IMR-90 (cell line): ENCODE results near the gene TSPYL1. TPM values are rescaled to one million over a fixed set of nuclear protein-coding genes. Genes with fewer than 3 reads are reported as not detected.

Experiments used
- ATAC-seq: fragments of 200-7000 bp; cut with Tn5 transposase; 2 replicates; pipeline ENCODE4 v1.9.1; 2020; ENCODE audit warnings: low read depth, mild to moderate bottlenecking, moderate library complexity
- BruUV-seq: library from RNA; stranded (reverse); fragments of 400-500 nt; replicated peaks from 2 replicates; lab custom pipeline; 2021; lab: Mats Ljungman, UMichigan
- CTCF ChIA-PET: fragments of 300-600 bp; formaldehyde crosslinking; extraction: SDS; loops from one replicate; lab custom pipeline; 2021; ENCODE audit warnings: antibody characterized with exemption; lab: Yijun Ruan, JAX
- POLR2A ChIA-PET: fragments of 300-600 bp; sonication (Branson Sonifier 250); formaldehyde crosslinking; loops from one replicate; lab custom pipeline; 2022; ENCODE audit warnings: antibody characterized with exemption; ENCODE audit not compliant: unreplicated experiment; lab: Charles Lee
- DNase-seq: peaks from one replicate; pipeline ENCODE4 v3.0.0; 2013
- H2AFZ ChIP-seq: replicated peaks from 2 replicates; pipeline ENCODE3; 2013; ENCODE audit warnings: low read length, mild to moderate bottlenecking; ENCODE audit not compliant: poor library complexity
- H2AK5ac ChIP-seq: 2 replicates; pipeline ENCODE4 v1.6.1; 2013; ENCODE audit warnings: low read depth, low read length, inconsistent platforms
- H2AK9ac ChIP-seq: replicated peaks from 2 replicates; pipeline ENCODE3; 2013; ENCODE audit warnings: mild to moderate bottlenecking, low read depth, low read length, moderate library complexity; ENCODE audit not compliant: poor library complexity
- H2BK120ac ChIP-seq: 2 replicates; pipeline ENCODE4 v1.6.1; 2013; ENCODE audit warnings: low read depth, low read length, inconsistent platforms
- H2BK15ac ChIP-seq: 3 replicates; pipeline ENCODE4 v1.6.1; 2013; ENCODE audit warnings: low read depth, low read length, inconsistent platforms
- H2BK20ac ChIP-seq: 2 replicates; pipeline ENCODE4 v1.6.1; 2013; ENCODE audit warnings: low read depth, mild to moderate bottlenecking, inconsistent platforms, low read length, moderate library complexity
- H2BK5ac ChIP-seq: 2 replicates; pipeline ENCODE4 v1.6.1; 2013; ENCODE audit warnings: mild to moderate bottlenecking, low read depth, low read length, inconsistent platforms; ENCODE audit not compliant: poor library complexity, severe bottlenecking
- H3K14ac ChIP-seq: replicated peaks from 2 replicates; pipeline ENCODE4 v1.6.1; 2013; ENCODE audit warnings: low read depth, low read length, inconsistent platforms
- H3K18ac ChIP-seq: 2 replicates; pipeline ENCODE4 v1.6.1; 2013; ENCODE audit warnings: low read depth, low read length, control low read depth
- H3K23ac ChIP-seq: 2 replicates; pipeline ENCODE4 v1.6.1; 2013; ENCODE audit warnings: low read depth, low read length, inconsistent platforms
- H3K27ac ChIP-seq: 2 replicates; pipeline ENCODE4 v1.5.1; 2013; ENCODE audit warnings: mild to moderate bottlenecking, control low read depth, low read length; ENCODE audit not compliant: insufficient read depth
- H3K27me3 ChIP-seq: 2 replicates; pipeline ENCODE4 v1.6.1; 2013; ENCODE audit warnings: low read length; ENCODE audit not compliant: control insufficient read depth, insufficient read depth
- H3K36me3 ChIP-seq: 2 replicates; pipeline ENCODE4 v1.6.1; 2013; ENCODE audit warnings: low read length, mixed read lengths; ENCODE audit not compliant: control insufficient read depth, insufficient read depth
- H3K4ac ChIP-seq: 2 replicates; pipeline ENCODE4 v1.6.1; 2013; ENCODE audit warnings: low read depth, low read length, inconsistent platforms
- H3K4me1 ChIP-seq: 2 replicates; pipeline ENCODE4 v1.6.1; 2013; ENCODE audit warnings: low read length, mixed read lengths; ENCODE audit not compliant: control insufficient read depth, insufficient read depth
- H3K4me2 ChIP-seq: 2 replicates; pipeline ENCODE4 v1.6.1; 2013; ENCODE audit warnings: low read depth, mild to moderate bottlenecking, control low read depth, low read length, moderate library complexity
- H3K4me3 ChIP-seq: 2 replicates; pipeline ENCODE4 v1.5.1; 2013; ENCODE audit warnings: low read depth, mild to moderate bottlenecking, control low read depth, low read length, moderate library complexity; ENCODE audit not compliant: insufficient read depth
- H3K56ac ChIP-seq: 2 replicates; pipeline ENCODE4 v1.6.1; 2013; ENCODE audit warnings: low read length, inconsistent platforms; ENCODE audit not compliant: insufficient read depth; ENCODE audit errors: extremely low read depth
- H3K79me1 ChIP-seq, 2 experiments: 2 replicates each; pipeline ENCODE4 v1.6.1; 2013; ENCODE audit warnings: low read length in 2 of 2, inconsistent platforms in 1 of 2, low read depth in 1 of 2
- H3K9ac ChIP-seq: 2 replicates; pipeline ENCODE4 v1.6.1; 2013; ENCODE audit warnings: low read depth, low read length, control low read depth
- H3K9me1 ChIP-seq: 2 replicates; pipeline ENCODE4 v1.6.1; 2013; ENCODE audit warnings: low read length, inconsistent platforms; ENCODE audit not compliant: insufficient read depth
- H3K9me3 ChIP-seq: 2 replicates; pipeline ENCODE4 v1.6.1; 2013; ENCODE audit warnings: low read length; ENCODE audit not compliant: control insufficient read depth, insufficient read depth
- H4K20me1 ChIP-seq: 2 replicates; pipeline ENCODE4 v1.6.1; 2013; ENCODE audit warnings: low read length, inconsistent platforms; ENCODE audit not compliant: insufficient read depth
- H4K5ac ChIP-seq: 2 replicates; pipeline ENCODE4 v1.6.1; 2013; ENCODE audit warnings: mild to moderate bottlenecking, low read depth, low read length, control low read depth
- H4K8ac ChIP-seq, 2 experiments: 2 replicates each; pipeline ENCODE4 v1.6.1; 2013; ENCODE audit warnings: low read depth in 2 of 2, low read length in 2 of 2, control low read depth in 1 of 2, inconsistent platforms in 1 of 2
- H4K91ac ChIP-seq: 2 replicates; pipeline ENCODE4 v1.6.1; 2013; ENCODE audit warnings: low read depth, low read length, inconsistent platforms; ENCODE audit not compliant: insufficient read depth
- BHLHE40 ChIP-seq: fragments of 150-350 bp; IDR thresholded peaks from 2 replicates; pipeline ENCODE4 v1.6.1; 2016; ENCODE audit warnings: mild to moderate bottlenecking, low read depth, low read length
- CEBPB ChIP-seq: IDR thresholded peaks from 2 replicates; pipeline ENCODE4 v1.6.1; 2012; ENCODE audit warnings: low read depth, low read length, improper control_type of control experiment
- MXI1 ChIP-seq: IDR thresholded peaks from 2 replicates; pipeline ENCODE4 v1.6.1; 2012; ENCODE audit warnings: low read depth, mild to moderate bottlenecking, low read length, moderate library complexity, borderline replicate concordance
- NFE2L2 ChIP-seq: fragments of 150-350 bp; IDR thresholded peaks from 2 replicates; pipeline ENCODE4 v1.6.1; 2016; ENCODE audit warnings: low read depth, mild to moderate bottlenecking, low read length
- RCOR1 ChIP-seq: IDR thresholded peaks from 2 replicates; pipeline ENCODE4 v1.6.1; 2012; ENCODE audit warnings: mild to moderate bottlenecking, low read length, improper control_type of control experiment; ENCODE audit not compliant: insufficient replicate concordance
- RFX5 ChIP-seq: IDR thresholded peaks from 2 replicates; pipeline ENCODE4 v1.8.0; 2012; ENCODE audit warnings: low read depth, mild to moderate bottlenecking, low read length, moderate library complexity
- WGBS, 2 experiments: methylation state at CpG; one replicate each; pipeline versions ENCODE4 v1.1.5 to v1.1.7; 2013; ENCODE audit warnings: missing lambda C conversion rate in 2 of 2; ENCODE audit not compliant: insufficient read length in 1 of 2; ENCODE audit errors: extremely low coverage in 2 of 2; 5-methylcytosine and 5-hydroxymethylcytosine counted together
- dilution Hi-C: fragments of 300-500 bp; cut with HindIII; formaldehyde crosslinking; loops from one replicate; pipeline ENCODE4 v1.14.3; 2018; ENCODE audit warnings: low sequenced_read_pairs; ENCODE audit not compliant: unreplicated experiment
- in situ Hi-C: fragments of 300-500 bp; cut with MboI; formaldehyde crosslinking; loops from 3 replicates; pipeline ENCODE4 v1.14.3; 2019; ENCODE audit warnings: low sequenced_read_pairs, inconsistent platforms, mixed read lengths
- intact Hi-C: fragments of 100-400 bp; cut with micrococcal nuclease; formaldehyde crosslinking; loops from 2 replicates; pipeline ENCODE4 v1.10.0; 2022
- polyA plus RNA-seq, 3 experiments: library from polyadenylated mRNA; depleted of rRNA; stranded (reverse); fragments of >200 nt; gene quantifications; 2 replicates each; pipeline ENCODE4 v1.2.3, GENCODE V29; 2012; ENCODE audit warnings: low replicate concordance in 1 of 3
- total RNA-seq: library from RNA; depleted of rRNA; stranded (reverse); fragments of >200 nt; gene quantifications from 2 replicates; pipeline ENCODE4 v1.2.3, GENCODE V29; 2012
- TF ChIP-seq, protein P1 (sequence below): fragments of 150-350 bp; IDR thresholded peaks from 2 replicates; pipeline ENCODE4 v1.6.1; 2016; ENCODE audit warnings: low read depth, mild to moderate bottlenecking, low read length, moderate library complexity, borderline replicate concordance

Gene TSPYL1
- total and polyA plus RNA-seq, 2 of the 4 experiments (the other 2 are of a cell fraction) = 32.4 to 111 TPM

DNA sequence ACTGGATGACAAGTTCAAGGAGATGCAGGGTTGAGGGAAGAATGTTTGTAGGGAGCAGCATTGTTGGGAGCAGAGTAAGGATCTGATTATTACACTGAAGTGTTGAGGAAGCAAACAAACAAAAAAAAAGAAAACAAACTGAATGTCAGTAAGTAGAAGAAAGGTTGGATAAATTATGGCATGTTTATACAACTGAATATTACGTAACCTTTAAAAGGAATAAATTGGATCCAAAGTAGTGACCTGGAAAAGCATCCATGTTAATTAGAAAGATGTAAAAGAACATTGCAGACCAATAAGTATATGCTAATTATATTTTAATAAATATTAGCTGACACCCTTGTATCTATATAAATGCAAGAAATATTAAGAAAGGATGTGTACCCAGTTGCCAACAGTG lies 12.8 kb upstream of the TSPYL1 start:
- Histone ChIP-seq H3K27me3 (no peaks in the 10 kb centered on the region), H3K23ac (no peak overlapping the region), H2AK5ac (no peak overlapping the region), H4K5ac (no peak overlapping the region), H2BK15ac (no peak overlapping the region), H3K9me3 (no peaks in the 10 kb centered on the region), H3K4ac (no peak overlapping the region), H3K79me1 (peaks cover 0 to 3% of the 10 kb centered on the region in 2 experiments; a peak in 2 of 4 replicates), H2BK20ac (no peak overlapping the region), H3K4me2 (no peak overlapping the region), H3K56ac (no peak overlapping the region), H2BK120ac (no peak overlapping the region), H3K4me1 (no peaks in the 10 kb centered on the region; the same call in 1 of the 2 replicates), H2BK5ac (no peak overlapping the region), H3K18ac (no peak overlapping the region), H3K4me3 (no peak overlapping the region), H2AK9ac (no peak overlapping the region), H2AFZ (no peak overlapping the region), H3K14ac (no peak overlapping the region), H3K27ac (no peak overlapping the region), H4K8ac (no peak overlapping the region), H3K9ac (no peak overlapping the region), H3K36me3 (no peaks in the 10 kb centered on the region), H4K91ac (no peak overlapping the region), H4K20me1 (no peaks in the 10 kb centered on the region), H3K9me1 (no peaks in the 10 kb centered on the region)
- dilution Hi-C loops = no loop called here
- BruUV-seq = no TSS peak
- no CpG with 5 or more reads among the region's 1 CpG for WGBS, 2 experiments
- in situ Hi-C loops = loop anchor here (10.0 to 25.0 kb wide), 2 partner anchors 145 to 242 kb away; no protein-coding TSS in a partner anchor
- DNase-seq = no peak
- ChIA-PET POLR2A (no interaction called here), CTCF (interaction anchor here (0.5 kb wide), 1 partner anchor 119 kb away, joined by 5 read pairs; no protein-coding TSS in a partner anchor)
- peak; percentile 54 for TF ChIP-seq CEBPB
- no peak for TF ChIP-seq NFE2L2
- TF ChIP-seq, protein P1, sequence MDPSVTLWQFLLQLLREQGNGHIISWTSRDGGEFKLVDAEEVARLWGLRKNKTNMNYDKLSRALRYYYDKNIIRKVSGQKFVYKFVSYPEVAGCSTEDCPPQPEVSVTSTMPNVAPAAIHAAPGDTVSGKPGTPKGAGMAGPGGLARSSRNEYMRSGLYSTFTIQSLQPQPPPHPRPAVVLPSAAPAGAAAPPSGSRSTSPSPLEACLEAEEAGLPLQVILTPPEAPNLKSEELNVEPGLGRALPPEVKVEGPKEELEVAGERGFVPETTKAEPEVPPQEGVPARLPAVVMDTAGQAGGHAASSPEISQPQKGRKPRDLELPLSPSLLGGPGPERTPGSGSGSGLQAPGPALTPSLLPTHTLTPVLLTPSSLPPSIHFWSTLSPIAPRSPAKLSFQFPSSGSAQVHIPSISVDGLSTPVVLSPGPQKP = no peak
- TF ChIP-seq MXI1 = no peak
- TF ChIP-seq RCOR1 = no peak
- no peak for TF ChIP-seq RFX5
- no peak for TF ChIP-seq BHLHE40
- no peak for ATAC-seq
- intact Hi-C loops = no loop called here
